ENCODE measurements around the gene POLR2J2.
"Not testable (repeated sequence)": the region's sequence is repeated elsewhere in the genome, so short reads cannot be mapped to it uniquely, and the experiment has no call there.

DNA sequence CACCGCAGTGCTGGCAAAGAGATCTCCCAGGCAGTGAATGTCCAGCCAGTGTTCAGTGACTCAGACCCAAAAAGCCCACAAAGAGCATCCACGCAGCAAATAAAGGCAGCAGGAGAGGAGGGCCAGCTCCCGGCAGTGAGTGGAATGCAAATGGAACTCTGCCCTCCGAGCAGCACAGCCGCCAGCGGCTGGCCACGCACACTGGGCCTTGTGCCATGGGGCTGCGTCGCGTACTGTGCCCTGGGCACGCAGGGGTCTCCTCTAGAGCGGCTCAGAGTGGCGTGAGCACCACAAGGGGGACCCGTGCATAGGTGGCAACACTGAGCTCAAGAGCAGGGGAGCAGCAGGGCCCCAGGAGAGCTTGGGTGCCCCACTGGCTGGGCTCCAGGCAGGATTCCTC is 3.9 kb downstream of the POLR2J2 start:
- not testable (repeated sequence) for TF ChIP-seq NFYB (CRISPR knock-in tag; conservative IDR thresholded peaks at IDR 0.05; ENCODE audit: low read depth); CTCF (IDR thresholded peaks at IDR 0.05); ZSCAN18 (CRISPR knock-in tag; IDR thresholded peaks at IDR 0.05); ESRRA (CRISPR knock-in tag; IDR thresholded peaks at IDR 0.05; ENCODE audit: borderline replicate concordance); PREB (CRISPR knock-in tag; IDR thresholded peaks at IDR 0.05; ENCODE audit: borderline replicate concordance); FOXP1 (CRISPR knock-in tag; IDR thresholded peaks at IDR 0.05; ENCODE audit: borderline replicate concordance); JUN (CRISPR knock-in tag; IDR thresholded peaks at IDR 0.05); TEAD4 (CRISPR knock-in tag; IDR thresholded peaks at IDR 0.05)
- TF ChIP-seq, protein P1, sequence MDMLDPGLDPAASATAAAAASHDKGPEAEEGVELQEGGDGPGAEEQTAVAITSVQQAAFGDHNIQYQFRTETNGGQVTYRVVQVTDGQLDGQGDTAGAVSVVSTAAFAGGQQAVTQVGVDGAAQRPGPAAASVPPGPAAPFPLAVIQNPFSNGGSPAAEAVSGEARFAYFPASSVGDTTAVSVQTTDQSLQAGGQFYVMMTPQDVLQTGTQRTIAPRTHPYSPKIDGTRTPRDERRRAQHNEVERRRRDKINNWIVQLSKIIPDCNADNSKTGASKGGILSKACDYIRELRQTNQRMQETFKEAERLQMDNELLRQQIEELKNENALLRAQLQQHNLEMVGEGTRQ (CRISPR knock-in tag; IDR thresholded peaks at IDR 0.05) = not testable (repeated sequence)
- TF ChIP-seq, protein P2, sequence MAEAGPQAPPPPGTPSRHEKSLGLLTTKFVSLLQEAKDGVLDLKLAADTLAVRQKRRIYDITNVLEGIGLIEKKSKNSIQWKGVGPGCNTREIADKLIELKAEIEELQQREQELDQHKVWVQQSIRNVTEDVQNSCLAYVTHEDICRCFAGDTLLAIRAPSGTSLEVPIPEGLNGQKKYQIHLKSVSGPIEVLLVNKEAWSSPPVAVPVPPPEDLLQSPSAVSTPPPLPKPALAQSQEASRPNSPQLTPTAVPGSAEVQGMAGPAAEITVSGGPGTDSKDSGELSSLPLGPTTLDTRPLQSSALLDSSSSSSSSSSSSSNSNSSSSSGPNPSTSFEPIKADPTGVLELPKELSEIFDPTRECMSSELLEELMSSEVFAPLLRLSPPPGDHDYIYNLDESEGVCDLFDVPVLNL (CRISPR knock-in tag; IDR thresholded peaks at IDR 0.05; ENCODE audit: borderline replicate concordance, low read depth) = not testable (repeated sequence)
- TF ChIP-seq, protein P3, sequence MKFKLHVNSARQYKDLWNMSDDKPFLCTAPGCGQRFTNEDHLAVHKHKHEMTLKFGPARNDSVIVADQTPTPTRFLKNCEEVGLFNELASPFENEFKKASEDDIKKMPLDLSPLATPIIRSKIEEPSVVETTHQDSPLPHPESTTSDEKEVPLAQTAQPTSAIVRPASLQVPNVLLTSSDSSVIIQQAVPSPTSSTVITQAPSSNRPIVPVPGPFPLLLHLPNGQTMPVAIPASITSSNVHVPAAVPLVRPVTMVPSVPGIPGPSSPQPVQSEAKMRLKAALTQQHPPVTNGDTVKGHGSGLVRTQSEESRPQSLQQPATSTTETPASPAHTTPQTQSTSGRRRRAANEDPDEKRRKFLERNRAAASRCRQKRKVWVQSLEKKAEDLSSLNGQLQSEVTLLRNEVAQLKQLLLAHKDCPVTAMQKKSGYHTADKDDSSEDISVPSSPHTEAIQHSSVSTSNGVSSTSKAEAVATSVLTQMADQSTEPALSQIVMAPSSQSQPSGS (CRISPR knock-in tag; IDR thresholded peaks at IDR 0.05; ENCODE audit: borderline replicate concordance, low read depth) = not testable (repeated sequence)
